Measurements from ENCODE around the gene SERINC1.

DNA sequence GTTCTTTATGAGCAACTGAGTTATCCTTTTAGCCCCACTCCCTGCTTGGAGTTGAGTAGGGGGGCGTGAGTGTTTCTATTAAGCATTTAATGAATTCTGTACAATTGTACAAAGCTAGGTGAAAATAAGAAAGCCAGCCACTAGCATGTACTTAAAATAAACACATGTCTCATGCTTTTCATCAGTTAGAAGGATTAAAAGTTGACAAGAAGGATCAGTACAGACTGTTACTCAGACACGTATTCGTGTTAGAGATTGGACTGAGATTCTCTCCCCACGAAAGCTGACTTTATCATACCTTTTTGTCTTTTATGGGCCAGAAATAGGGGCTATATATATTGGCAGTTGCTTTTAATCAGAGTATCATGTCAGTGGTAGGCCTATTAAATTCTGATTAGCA, 70.5 kb downstream of the SERINC1 start:
- TF ChIP-seq POLR2A (IDR thresholded peaks at IDR 0.05; ENCODE audit: low read depth, low read length): no peak
- TF ChIP-seq POLR2AphosphoS5 (IDR thresholded peaks at IDR 0.05; ENCODE audit: low read depth, low read length): no peak
- no peak for TF ChIP-seq PAX5 (IDR thresholded peaks at IDR 0.05; ENCODE audit: insufficient read depth, low read length, severe bottlenecking)
- TF ChIP-seq POU2F2 (IDR thresholded peaks at IDR 0.05; ENCODE audit: low read depth, low read length): no peak
- TF ChIP-seq TAF1 (IDR thresholded peaks at IDR 0.05; ENCODE audit: low read depth, low read length): no peak
- no peak for TF ChIP-seq SPI1 (IDR thresholded peaks at IDR 0.05; ENCODE audit: low read depth, low read length)

All from GM12891 (cell line).